ENCODE results near the gene MRPL11.

The MRPL11 gene

DNA sequence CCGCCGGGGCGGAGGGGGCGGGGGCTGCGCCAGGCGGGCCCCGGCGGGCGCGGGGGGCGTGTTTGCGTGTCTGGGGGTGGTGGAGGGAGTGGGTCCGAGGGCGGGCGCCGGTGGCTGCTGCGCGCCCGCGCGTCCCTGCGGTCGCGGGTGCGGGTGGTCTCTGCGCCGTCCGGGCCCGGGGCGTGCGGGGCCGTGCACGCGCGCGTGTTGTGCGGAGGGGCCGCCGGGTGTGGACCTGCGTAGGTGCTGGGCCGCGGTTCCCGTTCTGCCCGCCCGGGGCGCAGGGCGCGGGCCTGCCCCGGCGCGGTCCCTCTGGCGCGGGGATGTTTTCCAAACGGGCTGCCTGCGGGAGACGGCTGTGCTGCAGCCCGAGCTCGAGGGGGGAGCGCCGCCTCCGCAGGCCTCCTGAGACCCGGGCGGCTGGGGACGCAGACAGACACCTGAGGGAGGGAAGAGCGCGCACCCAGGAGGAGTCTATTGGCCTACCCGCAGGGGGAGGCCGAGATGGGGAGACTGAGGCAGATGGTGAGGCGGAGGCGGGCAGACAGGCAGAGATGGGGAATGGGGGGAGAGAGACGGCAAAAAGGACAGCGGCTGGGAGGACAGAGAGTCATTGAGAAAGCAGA is 28.5 kb upstream of the MRPL11 start:
- Histone ChIP-seq H2AFZ (ENCODE audit: low read depth, low read length) (peak overlapping the region; percentile 3; the same call in 1 of the 2 replicates), H3K27me3 (ENCODE audit: low read depth, low read length) (no peaks in the 10 kb centered on the region), H3K9me3 (ENCODE audit: insufficient read depth, low read length) (no peaks in the 10 kb centered on the region), H3K27ac (ENCODE audit: low read length) (no peak overlapping the region), H3K9ac (ENCODE audit: low read length) (peak overlapping the region; percentile 63), H4K20me1 (ENCODE audit: insufficient read depth, low read length) (no peaks in the 10 kb centered on the region), H3K4me1 (ENCODE audit: low read length) (peaks cover 21% of the 10 kb centered on the region), H3K4me2 (ENCODE audit: low read length) (peak overlapping the region; percentile 77), H3K36me3 (replicated peaks; ENCODE audit: low read depth, low read length) (no peaks in the 10 kb centered on the region), H3K79me2 (ENCODE audit: low read length) (no peaks in the 10 kb centered on the region), H3K4me3 (ENCODE audit: low read length) (peak overlapping the region; percentile 86)
- no peak for TF ChIP-seq EZH2phosphoT487 (IDR thresholded peaks at IDR 0.05; ENCODE audit: low read depth)
- TF ChIP-seq, protein P1, sequence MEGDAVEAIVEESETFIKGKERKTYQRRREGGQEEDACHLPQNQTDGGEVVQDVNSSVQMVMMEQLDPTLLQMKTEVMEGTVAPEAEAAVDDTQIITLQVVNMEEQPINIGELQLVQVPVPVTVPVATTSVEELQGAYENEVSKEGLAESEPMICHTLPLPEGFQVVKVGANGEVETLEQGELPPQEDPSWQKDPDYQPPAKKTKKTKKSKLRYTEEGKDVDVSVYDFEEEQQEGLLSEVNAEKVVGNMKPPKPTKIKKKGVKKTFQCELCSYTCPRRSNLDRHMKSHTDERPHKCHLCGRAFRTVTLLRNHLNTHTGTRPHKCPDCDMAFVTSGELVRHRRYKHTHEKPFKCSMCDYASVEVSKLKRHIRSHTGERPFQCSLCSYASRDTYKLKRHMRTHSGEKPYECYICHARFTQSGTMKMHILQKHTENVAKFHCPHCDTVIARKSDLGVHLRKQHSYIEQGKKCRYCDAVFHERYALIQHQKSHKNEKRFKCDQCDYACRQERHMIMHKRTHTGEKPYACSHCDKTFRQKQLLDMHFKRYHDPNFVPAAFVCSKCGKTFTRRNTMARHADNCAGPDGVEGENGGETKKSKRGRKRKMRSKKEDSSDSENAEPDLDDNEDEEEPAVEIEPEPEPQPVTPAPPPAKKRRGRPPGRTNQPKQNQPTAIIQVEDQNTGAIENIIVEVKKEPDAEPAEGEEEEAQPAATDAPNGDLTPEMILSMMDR (IDR thresholded peaks at IDR 0.05; ENCODE audit: low read depth, low read length): no peak

DNA sequence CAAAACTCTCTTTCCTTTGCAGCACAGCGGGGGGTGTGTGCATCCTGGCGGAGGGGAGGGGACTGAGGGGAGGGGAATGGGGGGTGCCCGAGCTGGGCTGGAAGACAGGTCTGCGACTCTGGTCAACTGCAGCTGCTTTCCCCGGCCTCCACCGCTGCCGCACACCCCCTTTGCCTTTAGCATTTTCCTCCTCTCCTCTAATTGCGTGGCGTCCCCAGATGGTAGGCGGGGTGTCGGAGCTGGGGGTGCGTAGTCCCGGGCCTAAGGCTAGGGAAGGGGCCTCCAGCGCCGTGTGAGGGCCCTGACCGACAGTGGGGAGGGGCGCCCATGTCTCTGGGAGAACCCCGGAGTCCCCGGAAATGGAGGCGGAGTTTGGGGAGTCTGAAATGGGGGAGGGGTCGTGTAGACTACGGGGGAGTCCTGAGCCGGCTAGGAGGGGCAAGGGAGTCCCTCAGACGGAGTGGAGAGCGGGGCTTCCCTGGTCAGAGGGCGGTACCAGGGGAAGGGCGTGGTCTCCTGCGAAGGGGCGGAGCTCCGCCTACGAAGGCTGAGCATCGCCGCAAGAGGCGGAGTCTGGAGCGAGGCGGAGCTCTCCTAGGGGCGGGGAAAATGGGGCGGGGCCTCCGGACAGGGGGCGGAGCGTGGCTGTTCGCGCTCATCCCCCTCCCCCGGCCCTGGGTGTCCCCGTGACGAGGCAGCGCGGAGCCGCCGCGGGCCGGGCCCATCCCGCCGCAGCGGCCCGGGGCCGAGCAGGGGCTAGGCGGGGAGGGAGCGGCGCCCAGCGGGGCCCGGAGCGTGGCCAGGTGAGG is 27.8 kb upstream of the MRPL11 start, which contains the start of gene PELI3:
Gene PELI3 (plus strand): TSS at position 681 of the 809 bp plus-strand sequence. CDS start 1,224 bp downstream, outside the sequence.
- peak within 1 kb of the TSS; percentile 89 for H3K4me2 ChIP-seq (ENCODE audit: low read length)

DNA sequence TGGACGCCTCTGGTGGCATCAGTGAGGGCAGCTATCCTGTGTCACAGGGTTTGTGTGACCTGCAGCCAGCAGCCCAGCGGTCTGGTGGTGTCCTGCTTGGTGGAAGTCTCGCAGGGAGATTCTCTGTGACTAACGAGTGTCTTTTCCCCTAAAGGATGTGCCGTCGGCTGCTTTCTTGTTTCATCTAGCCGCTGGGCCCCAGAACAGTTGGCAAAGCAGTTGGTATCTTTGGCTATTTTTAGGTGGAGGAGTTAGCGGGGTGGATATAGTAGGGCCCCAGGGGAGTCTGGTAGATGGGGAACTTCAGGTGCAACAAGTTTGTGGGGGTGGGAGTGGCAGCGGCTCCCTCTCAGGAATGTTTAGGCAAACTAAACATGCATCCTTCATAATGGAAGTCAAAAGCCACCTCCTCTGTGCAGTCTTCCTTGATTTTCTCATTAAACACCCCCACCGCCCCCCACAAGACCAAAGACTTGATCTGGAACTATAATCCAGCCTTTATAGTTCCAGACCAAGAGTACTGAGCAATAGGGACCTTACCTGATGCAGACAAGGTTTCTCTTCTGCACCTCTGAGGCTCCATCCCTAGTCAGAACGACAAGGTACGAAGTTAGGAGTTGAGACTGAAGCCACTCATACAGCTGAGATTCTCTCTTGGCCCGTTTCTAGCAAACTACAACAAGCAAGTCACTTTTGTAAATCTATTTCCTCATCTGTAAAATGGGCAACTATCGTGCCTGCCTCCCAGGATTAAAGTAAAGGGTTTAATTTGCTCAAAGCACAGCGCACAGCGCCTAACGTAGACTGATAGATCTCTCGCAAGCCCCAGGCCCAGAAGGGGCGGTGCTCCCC is 27.0 kb upstream of the MRPL11 start:
- Histone ChIP-seq H3K9me3 (ENCODE audit: insufficient read depth, low read length) (no peaks in the 10 kb centered on the region), H2AFZ (ENCODE audit: low read depth, low read length) (peak overlapping the region; percentile 73), H3K4me1 (ENCODE audit: low read length) (peaks cover 21% of the 10 kb centered on the region), H4K20me1 (ENCODE audit: insufficient read depth, low read length) (no peaks in the 10 kb centered on the region), H3K4me2 (ENCODE audit: low read length) (peak overlapping the region; percentile 89), H3K9ac (ENCODE audit: low read length) (peak overlapping the region; percentile 71), H3K4me3 (ENCODE audit: low read length) (peak overlapping the region; percentile 86), H3K27ac (ENCODE audit: low read length) (peak overlapping the region; percentile 21; the same call in 1 of the 2 replicates), H3K79me2 (ENCODE audit: low read length) (no peaks in the 10 kb centered on the region), H3K27me3 (ENCODE audit: low read depth, low read length) (no peaks in the 10 kb centered on the region), H3K36me3 (replicated peaks; ENCODE audit: low read depth, low read length) (no peaks in the 10 kb centered on the region)
- TF ChIP-seq, protein P1 (IDR thresholded peaks at IDR 0.05; ENCODE audit: low read depth, low read length): no peak
- no peak for TF ChIP-seq EZH2phosphoT487 (IDR thresholded peaks at IDR 0.05; ENCODE audit: low read depth)

More for the DNA sequence above, 27.8 kb upstream of the MRPL11 start, which contains the start of gene PELI3:
- Histone ChIP-seq H2AFZ (ENCODE audit: low read depth, low read length) (peak within 1 kb of the TSS; percentile 73), H3K4me1 (ENCODE audit: low read length) (peaks cover 21% of the 10 kb centered on the region), H3K9me3 (ENCODE audit: insufficient read depth, low read length) (no peaks in the 10 kb centered on the region), H3K27ac (ENCODE audit: low read length) (peak within 1 kb of the TSS; percentile 21), H3K79me2 (ENCODE audit: low read length) (no peaks in the 10 kb centered on the region), H3K9ac (ENCODE audit: low read length) (peak within 1 kb of the TSS; percentile 71), H4K20me1 (ENCODE audit: insufficient read depth, low read length) (no peaks in the 10 kb centered on the region), H3K4me3 (ENCODE audit: low read length) (peak within 1 kb of the TSS; percentile 86), H3K27me3 (ENCODE audit: low read depth, low read length) (no peaks in the 10 kb centered on the region), H3K36me3 (replicated peaks; ENCODE audit: low read depth, low read length) (no peaks in the 10 kb centered on the region)
- TF ChIP-seq, protein P1 (IDR thresholded peaks at IDR 0.05; ENCODE audit: low read depth, low read length): no peak
- TF ChIP-seq EZH2phosphoT487 (IDR thresholded peaks at IDR 0.05; ENCODE audit: low read depth): no peak
